ENCODE results near the gene EPB41L5.
"Not testable (repeated sequence)": the region's sequence is repeated elsewhere in the genome, so short reads cannot be mapped to it uniquely, and the experiment has no call there.

EPB41L5 gene

DNA sequence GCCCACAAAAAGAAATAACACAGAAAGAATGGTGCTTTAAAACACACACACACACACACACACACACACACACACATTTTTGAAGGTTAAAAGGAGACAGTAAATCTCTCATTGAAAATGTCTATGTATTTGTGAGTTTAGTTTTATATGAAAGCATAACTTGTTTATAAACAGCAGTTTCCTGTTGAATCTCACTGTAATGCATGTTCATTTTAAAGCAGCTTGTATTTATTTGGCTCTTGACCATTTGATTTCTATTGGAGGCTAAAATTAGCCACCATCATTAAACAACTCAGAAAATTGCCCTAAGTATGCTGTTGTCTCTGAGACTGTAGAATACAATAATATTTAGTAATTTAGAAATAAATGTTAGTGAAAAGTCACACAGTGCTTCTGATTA, 115.3 kb downstream of the EPB41L5 start:
- peaks cover 5% of the 10 kb centered on the region for H3K4me1 ChIP-seq (ENCODE audit: control insufficient read depth, insufficient read depth, low read length)
- no peak overlapping the region for H3K9ac ChIP-seq (ENCODE audit: low read length)
- H3K9me3 ChIP-seq (ENCODE audit: control insufficient read depth, low read length) = no peaks in the 10 kb centered on the region
- no peak overlapping the region for H3K4me3 ChIP-seq (ENCODE audit: low read length)
- H3K27me3 ChIP-seq (replicated peaks; ENCODE audit: control insufficient read depth, insufficient read depth, low read length) = no peaks in the 10 kb centered on the region
- no peak for DNase-seq (ENCODE audit: low read depth)
- peaks cover 2% of the 10 kb centered on the region for H3K36me3 ChIP-seq (ENCODE audit: control insufficient read depth, insufficient read depth, low read length, severe bottlenecking)

DNA sequence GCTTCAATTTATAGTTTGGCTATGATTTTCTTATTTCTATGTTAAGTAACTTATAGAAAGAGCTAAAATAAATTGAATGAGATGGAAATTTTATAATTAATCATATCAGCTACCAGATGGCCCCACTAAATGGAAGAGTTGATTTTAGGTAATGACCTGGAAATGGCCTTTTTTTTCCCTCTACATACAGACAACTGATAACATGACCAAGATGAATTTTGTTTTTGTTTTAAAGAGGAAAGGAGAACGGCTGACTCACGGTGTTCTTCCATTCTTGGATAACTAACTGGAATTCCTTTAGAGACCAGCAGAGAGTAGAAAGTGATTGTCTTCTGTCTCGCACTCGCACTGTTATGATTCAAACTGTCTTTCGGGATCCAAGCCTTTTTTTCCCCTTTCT, 119.3 kb downstream of the EPB41L5 start:
- peaks cover 4% of the 10 kb centered on the region for H3K36me3 ChIP-seq (ENCODE audit: control insufficient read depth, insufficient read depth, low read length, severe bottlenecking)

DNA sequence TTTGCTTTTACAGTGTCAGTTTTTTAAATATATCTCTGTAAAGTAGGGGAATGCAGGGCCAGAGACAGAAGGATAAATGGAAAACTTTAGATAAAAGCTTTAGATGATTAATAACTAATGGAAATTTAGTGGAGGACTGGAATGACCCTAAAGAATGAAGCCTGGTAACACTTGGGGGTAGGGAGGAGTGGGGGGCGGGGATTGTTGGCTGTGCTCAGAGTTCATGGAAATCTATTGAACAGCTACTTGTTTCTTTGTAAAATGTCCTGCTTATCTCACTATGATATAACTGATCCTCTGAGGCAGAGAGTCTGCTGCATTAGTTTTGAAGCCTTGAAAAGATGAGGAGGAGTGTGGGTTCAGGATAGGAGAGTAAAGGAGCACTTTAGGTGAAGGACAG, 119.8 kb downstream of the EPB41L5 start:
- Histone ChIP-seq H3K9me3 (ENCODE audit: control insufficient read depth, low read length) (peaks cover 11% of the 10 kb centered on the region), H3K9ac (ENCODE audit: low read length) (no peak overlapping the region), H3K4me3 (ENCODE audit: low read length) (no peak overlapping the region), H3K27me3 (replicated peaks; ENCODE audit: control insufficient read depth, insufficient read depth, low read length) (no peaks in the 10 kb centered on the region), H3K36me3 (ENCODE audit: control insufficient read depth, insufficient read depth, low read length, severe bottlenecking) (peaks cover 4% of the 10 kb centered on the region), H3K4me1 (ENCODE audit: control insufficient read depth, insufficient read depth, low read length) (no peaks in the 10 kb centered on the region)
- no peak for DNase-seq (ENCODE audit: low read depth)

More for the DNA sequence above, 119.3 kb downstream of the EPB41L5 start:
- DNase-seq (ENCODE audit: low read depth) = peak; percentile 44
- Histone ChIP-seq H3K27me3 (replicated peaks; ENCODE audit: control insufficient read depth, insufficient read depth, low read length) (no peaks in the 10 kb centered on the region), H3K4me3 (ENCODE audit: low read length) (no peak overlapping the region), H3K9ac (ENCODE audit: low read length) (no peak overlapping the region), H3K9me3 (ENCODE audit: control insufficient read depth, low read length) (peaks cover 11% of the 10 kb centered on the region), H3K4me1 (ENCODE audit: control insufficient read depth, insufficient read depth, low read length) (no peaks in the 10 kb centered on the region)

DNA sequence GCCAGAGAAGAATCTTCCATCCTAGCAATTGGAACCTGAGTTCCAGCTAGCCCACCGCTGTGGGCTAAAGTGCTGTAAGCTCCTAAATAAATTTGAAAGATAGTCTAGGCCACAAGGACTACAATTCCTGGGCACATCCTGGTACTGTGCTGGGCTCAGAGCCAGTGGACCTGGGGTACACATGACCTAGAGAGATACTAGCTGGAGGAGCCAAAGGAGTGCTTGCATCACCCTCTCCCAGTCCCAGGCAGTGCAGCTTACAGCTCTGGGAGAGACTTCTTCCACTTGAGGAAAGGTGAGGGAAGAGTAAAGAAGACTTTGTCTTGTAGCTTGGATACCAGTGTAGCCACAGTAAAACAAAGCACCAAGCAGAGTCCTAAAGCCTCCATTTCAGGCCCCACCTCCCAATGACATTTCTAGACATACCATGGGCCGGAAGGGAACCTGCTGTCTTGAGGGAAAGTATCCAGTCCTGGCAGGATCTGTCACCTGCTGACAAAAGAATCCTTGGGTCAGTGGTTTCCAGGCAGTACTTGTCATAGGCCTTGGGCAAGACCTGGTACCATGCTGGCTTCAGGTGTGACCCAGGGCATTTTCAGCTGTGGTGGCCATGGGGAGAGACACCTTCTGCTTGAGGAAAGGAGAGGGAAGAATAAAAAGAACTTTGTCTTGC, 120.8 kb downstream of the EPB41L5 start:
- Histone ChIP-seq H3K4me1 (ENCODE audit: control insufficient read depth, insufficient read depth, low read length) (no peaks in the 10 kb centered on the region), H3K4me3 (ENCODE audit: low read length) (no peak overlapping the region), H3K9me3 (ENCODE audit: control insufficient read depth, low read length) (peaks cover 11% of the 10 kb centered on the region), H3K27me3 (replicated peaks; ENCODE audit: control insufficient read depth, insufficient read depth, low read length) (no peaks in the 10 kb centered on the region), H3K9ac (ENCODE audit: low read length) (no peak overlapping the region), H3K36me3 (ENCODE audit: control insufficient read depth, insufficient read depth, low read length, severe bottlenecking) (peaks cover 4% of the 10 kb centered on the region)
- no peak for DNase-seq (ENCODE audit: low read depth)

DNA sequence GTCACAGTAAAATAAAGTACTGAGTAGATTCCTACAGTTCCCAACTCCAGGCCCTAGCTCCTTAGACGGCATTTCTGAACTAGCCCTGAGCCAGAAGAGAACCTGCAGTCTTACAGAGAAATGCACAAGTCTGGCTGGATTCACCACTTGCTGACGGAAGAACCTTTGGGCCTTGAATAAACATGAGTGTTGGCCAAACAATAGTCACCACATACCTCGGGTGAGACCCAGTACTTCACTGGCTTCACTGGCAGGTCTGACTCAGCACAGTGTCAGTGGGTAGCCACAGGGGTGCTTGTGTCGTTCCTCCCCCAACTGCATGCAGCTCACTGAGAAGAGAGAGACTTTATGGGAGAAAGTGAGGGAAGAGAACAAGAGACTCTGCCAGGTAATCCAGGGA, 121.4 kb downstream of the EPB41L5 start:
- Histone ChIP-seq H3K9ac (ENCODE audit: low read length) (no peak overlapping the region), H3K27me3 (replicated peaks; ENCODE audit: control insufficient read depth, insufficient read depth, low read length) (no peaks in the 10 kb centered on the region), H3K4me1 (ENCODE audit: control insufficient read depth, insufficient read depth, low read length) (no peaks in the 10 kb centered on the region), H3K36me3 (ENCODE audit: control insufficient read depth, insufficient read depth, low read length, severe bottlenecking) (peaks cover 4% of the 10 kb centered on the region), H3K9me3 (ENCODE audit: control insufficient read depth, low read length) (peaks cover 11% of the 10 kb centered on the region), H3K4me3 (ENCODE audit: low read length) (no peak overlapping the region)
- DNase-seq (ENCODE audit: low read depth) = peak; percentile 36

DNA sequence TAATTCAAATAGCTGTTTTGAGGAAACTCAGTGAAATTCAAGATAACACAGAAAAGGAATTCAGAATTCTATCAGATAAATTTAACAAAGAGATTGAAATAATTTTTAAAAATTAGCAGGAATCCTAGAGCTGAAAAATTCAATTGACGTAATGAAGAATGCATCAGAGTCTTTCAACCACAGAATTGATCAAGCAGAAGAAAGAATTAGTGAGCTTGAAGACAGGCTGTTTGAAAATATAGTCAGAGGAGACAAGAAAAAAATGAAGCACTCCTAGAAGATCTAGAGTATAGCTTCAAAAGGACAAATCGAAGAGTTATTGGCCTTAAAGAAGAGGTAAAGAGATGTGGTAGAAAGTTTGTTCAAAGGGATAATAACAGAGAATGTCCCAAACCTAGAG, 122.1 kb downstream of the EPB41L5 start:
- DNase-seq (ENCODE audit: low read depth); H3K36me3 ChIP-seq (ENCODE audit: control insufficient read depth, insufficient read depth, low read length, severe bottlenecking); H3K9ac ChIP-seq (ENCODE audit: low read length); H3K4me1 ChIP-seq (ENCODE audit: control insufficient read depth, insufficient read depth, low read length); H3K27me3 ChIP-seq (replicated peaks; ENCODE audit: control insufficient read depth, insufficient read depth, low read length); H3K4me3 ChIP-seq (ENCODE audit: low read length): not testable (repeated sequence)
- H3K9me3 ChIP-seq (ENCODE audit: control insufficient read depth, low read length) = peaks cover 11% of the 10 kb centered on the region

DNA sequence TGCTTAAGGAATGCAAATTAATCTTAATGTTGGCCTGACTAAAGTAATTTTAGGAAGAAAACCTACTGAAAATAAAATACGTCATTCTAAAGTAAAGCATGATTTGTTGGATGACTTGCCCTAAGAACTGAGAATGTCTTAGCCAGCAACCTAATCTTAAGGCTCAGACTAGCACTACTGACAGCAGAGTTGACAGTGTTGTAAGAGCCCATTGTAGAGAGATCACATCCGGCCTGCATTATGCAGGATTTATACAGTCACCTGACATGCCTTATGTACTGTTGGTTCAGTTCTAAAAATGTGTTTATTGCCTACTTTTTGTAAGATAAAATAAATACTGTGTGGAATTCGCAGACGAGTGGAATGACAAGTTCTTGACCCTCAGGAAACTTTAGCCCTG, 128.0 kb downstream of the EPB41L5 start:
- Histone ChIP-seq H3K4me1 (ENCODE audit: control insufficient read depth, insufficient read depth, low read length) (no peaks in the 10 kb centered on the region), H3K9ac (ENCODE audit: low read length) (no peak overlapping the region), H3K9me3 (ENCODE audit: control insufficient read depth, low read length) (no peaks in the 10 kb centered on the region), H3K27me3 (replicated peaks; ENCODE audit: control insufficient read depth, insufficient read depth, low read length) (no peaks in the 10 kb centered on the region), H3K4me3 (ENCODE audit: low read length) (no peak overlapping the region), H3K36me3 (ENCODE audit: control insufficient read depth, insufficient read depth, low read length, severe bottlenecking) (no peaks in the 10 kb centered on the region)
- no peak for DNase-seq (ENCODE audit: low read depth)

DNA sequence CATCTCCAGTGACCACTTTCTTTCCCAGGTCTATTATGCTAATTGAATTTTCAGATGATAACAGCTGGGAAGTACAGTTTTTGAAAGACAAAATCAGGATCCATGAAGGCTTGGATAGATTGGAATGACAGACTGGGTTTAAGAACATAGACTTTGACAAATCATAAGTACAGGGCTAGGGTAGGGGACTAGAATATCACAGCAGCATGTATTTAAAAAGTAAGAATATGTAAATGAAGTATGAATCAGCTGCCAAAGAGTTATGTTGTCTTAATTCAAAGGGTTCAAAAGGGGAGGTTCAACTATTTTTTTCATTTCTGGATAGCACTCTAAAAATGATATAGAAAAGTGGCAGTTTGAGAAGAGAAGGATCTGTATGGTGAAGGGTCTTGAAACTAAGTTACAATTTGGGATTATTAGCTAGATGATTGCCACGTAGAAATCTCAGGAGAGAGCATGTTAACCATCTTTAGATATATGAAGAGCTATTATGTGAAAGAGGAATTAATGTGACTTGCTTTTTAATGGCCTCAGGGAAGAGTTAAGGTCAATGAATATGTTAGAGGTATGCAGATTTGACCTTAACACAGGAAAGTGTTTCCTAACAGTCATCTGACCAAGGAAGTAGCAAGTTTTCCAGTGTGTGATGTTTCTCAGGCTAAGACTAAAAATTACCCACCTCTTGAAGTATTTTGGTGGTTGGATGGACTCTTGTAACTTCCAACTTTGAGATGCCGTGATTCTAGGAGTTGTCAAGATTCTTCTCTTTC, 128.6 kb downstream of the EPB41L5 start:
- Histone ChIP-seq H3K4me3 (ENCODE audit: low read length) (no peak overlapping the region), H3K9me3 (ENCODE audit: control insufficient read depth, low read length) (no peaks in the 10 kb centered on the region), H3K9ac (ENCODE audit: low read length) (no peak overlapping the region), H3K27me3 (replicated peaks; ENCODE audit: control insufficient read depth, insufficient read depth, low read length) (no peaks in the 10 kb centered on the region), H3K4me1 (ENCODE audit: control insufficient read depth, insufficient read depth, low read length) (no peaks in the 10 kb centered on the region), H3K36me3 (ENCODE audit: control insufficient read depth, insufficient read depth, low read length, severe bottlenecking) (no peaks in the 10 kb centered on the region)
- no peak for DNase-seq (ENCODE audit: low read depth)

DNA sequence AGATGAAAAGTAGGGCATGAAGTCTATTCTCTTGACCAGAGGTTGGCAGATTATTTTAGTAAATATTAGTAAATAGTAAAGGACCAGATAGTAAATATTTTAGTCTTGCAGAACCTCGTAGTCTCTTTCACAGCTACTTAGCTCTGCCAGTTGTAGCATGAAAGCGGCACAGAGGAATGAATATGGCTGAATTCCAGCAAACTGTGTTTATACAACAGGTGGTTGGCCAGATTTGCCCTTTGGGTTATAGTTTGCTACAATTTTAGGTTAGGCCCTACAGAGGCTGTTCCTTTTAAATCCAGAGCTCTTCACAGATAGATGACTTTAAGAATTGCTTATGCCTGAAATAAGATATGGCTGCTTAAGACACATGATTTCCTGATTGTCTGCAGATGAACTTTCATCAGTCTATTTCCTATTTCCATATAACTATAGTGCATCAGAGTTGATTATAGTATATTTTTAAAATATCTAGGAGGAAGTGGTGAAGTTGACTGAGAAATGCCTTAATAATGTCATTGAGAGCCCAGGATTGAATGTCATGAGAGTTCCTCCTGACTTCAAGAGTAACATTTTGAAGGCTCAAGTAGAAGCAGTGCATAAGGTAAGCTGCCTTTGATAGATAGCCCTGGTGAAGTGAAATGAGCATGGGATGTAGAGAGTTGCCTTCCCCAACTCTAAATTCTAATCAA, 129.8 kb downstream of the EPB41L5 start:
- H3K9ac ChIP-seq (ENCODE audit: low read length) = no peak overlapping the region
- H3K4me1 ChIP-seq (ENCODE audit: control insufficient read depth, insufficient read depth, low read length) = no peaks in the 10 kb centered on the region
- no peak for DNase-seq (ENCODE audit: low read depth)
- H3K27me3 ChIP-seq (replicated peaks; ENCODE audit: control insufficient read depth, insufficient read depth, low read length) = no peaks in the 10 kb centered on the region
- no peak overlapping the region for H3K4me3 ChIP-seq (ENCODE audit: low read length)
- no peaks in the 10 kb centered on the region for H3K9me3 ChIP-seq (ENCODE audit: control insufficient read depth, low read length)
- no peaks in the 10 kb centered on the region for H3K36me3 ChIP-seq (ENCODE audit: control insufficient read depth, insufficient read depth, low read length, severe bottlenecking)

DNA sequence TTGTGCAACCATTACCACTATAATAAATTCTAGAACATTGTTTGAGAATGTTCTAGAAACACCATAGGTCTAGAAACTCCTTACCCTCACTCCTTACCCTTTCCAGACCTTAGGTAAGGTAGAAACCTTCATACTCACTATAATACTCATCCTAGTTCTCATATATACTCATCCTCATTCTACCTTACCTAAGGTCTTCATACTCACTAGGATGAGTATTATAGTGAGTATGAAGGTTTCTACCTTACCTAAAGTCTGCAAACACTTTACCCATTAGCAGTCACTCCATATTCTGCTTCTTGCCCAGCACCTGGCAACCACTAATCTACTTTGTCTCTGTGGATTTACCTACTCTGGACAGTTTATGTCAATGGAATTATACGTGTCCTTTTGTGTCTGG, 135.4 kb downstream of the EPB41L5 start:
- H3K9me3 ChIP-seq (ENCODE audit: control insufficient read depth, low read length) = peaks cover 23% of the 10 kb centered on the region
- peaks cover 11% of the 10 kb centered on the region for H3K36me3 ChIP-seq (ENCODE audit: control insufficient read depth, insufficient read depth, low read length, severe bottlenecking)

DNA sequence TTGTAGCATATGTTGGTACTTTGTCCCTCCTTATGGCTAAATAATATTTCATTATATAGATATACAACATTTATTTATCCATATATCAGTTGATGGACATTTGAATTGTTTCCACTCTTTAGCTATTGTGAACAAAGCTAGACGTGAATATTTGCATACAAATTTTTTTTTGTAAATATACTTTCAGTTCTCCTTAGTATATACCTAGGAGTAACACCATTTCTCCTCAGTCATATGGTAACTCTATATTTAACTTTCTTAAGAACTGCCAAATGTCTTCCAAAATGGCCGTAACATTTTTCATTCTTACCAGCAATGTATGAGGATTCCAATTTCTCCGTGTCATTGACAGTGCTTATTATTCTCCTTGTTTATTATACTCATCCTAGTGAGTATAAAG, 135.8 kb downstream of the EPB41L5 start:
- Histone ChIP-seq H3K9ac (ENCODE audit: low read length) (no peak overlapping the region), H3K36me3 (ENCODE audit: control insufficient read depth, insufficient read depth, low read length, severe bottlenecking) (peaks cover 11% of the 10 kb centered on the region)

More for the DNA sequence above, 135.4 kb downstream of the EPB41L5 start:
- H3K9ac ChIP-seq (ENCODE audit: low read length) = no peak overlapping the region
- no peaks in the 10 kb centered on the region for H3K27me3 ChIP-seq (replicated peaks; ENCODE audit: control insufficient read depth, insufficient read depth, low read length)
- no peak for DNase-seq (ENCODE audit: low read depth)
- H3K4me3 ChIP-seq (ENCODE audit: low read length) = no peak overlapping the region
- no peaks in the 10 kb centered on the region for H3K4me1 ChIP-seq (ENCODE audit: control insufficient read depth, insufficient read depth, low read length)

More for the DNA sequence above, 135.8 kb downstream of the EPB41L5 start:
- Histone ChIP-seq H3K27me3 (replicated peaks; ENCODE audit: control insufficient read depth, insufficient read depth, low read length) (no peaks in the 10 kb centered on the region), H3K4me1 (ENCODE audit: control insufficient read depth, insufficient read depth, low read length) (no peaks in the 10 kb centered on the region), H3K4me3 (ENCODE audit: low read length) (no peak overlapping the region), H3K9me3 (ENCODE audit: control insufficient read depth, low read length) (peaks cover 23% of the 10 kb centered on the region)
- DNase-seq (ENCODE audit: low read depth) = no peak

Measured in adipocyte (in vitro differentiated cells).